OCI-LY7 (cell line): ENCODE results near the gene CHRNB2. TPM values are rescaled to one million over a fixed set of nuclear protein-coding genes. Genes with fewer than 3 reads are reported as not detected.
"Not testable (repeated sequence)": the region's sequence is repeated elsewhere in the genome, so short reads cannot be mapped to it uniquely, and the experiment has no call there.

Experiments
- BruUV-seq: library from RNA; stranded (reverse); fragments of 400-500 nt; replicated peaks from 2 replicates; lab custom pipeline; 2021; lab: Mats Ljungman, UMichigan
- CTCF ChIA-PET: fragments of 300-600 bp; sonication (Branson Sonifier 250); formaldehyde crosslinking; loops from one replicate; lab custom pipeline; 2022; ENCODE audit warnings: antibody characterized with exemption; ENCODE audit not compliant: unreplicated experiment; lab: Charles Lee
- POLR2A ChIA-PET: fragments of 300-600 bp; sonication (Branson Sonifier 250); formaldehyde crosslinking; loops from one replicate; lab custom pipeline; 2022; ENCODE audit warnings: antibody characterized with exemption; lab: Charles Lee
- DNase-seq: peaks from one replicate; pipeline ENCODE4 v3.0.0-alpha.2; 2015; ENCODE audit warnings: low spot score
- H2AFZ ChIP-seq: fragments of 200-600 bp; sonication (generic), shearing (Covaris generic); 2 replicates; pipeline ENCODE4 v1.6.1; 2014; ENCODE audit warnings: mild to moderate bottlenecking, antibody characterized with exemption, low read length, moderate library complexity
- H3K27ac ChIP-seq: fragments of 200-600 bp; sonication (generic); 2 replicates; pipeline ENCODE4 v1.5.1; 2014; ENCODE audit warnings: mixed run types, low read depth, mild to moderate bottlenecking, moderate library complexity, low read length, inconsistent platforms; ENCODE audit not compliant: poor library complexity, severe bottlenecking
- H3K36me3 ChIP-seq: fragments of 200-600 bp; sonication (generic); 2 replicates; pipeline ENCODE4 v1.6.1; 2014; ENCODE audit warnings: mild to moderate bottlenecking, antibody characterized with exemption, low read length, moderate library complexity, mixed read lengths; ENCODE audit not compliant: insufficient read depth
- H3K4me1 ChIP-seq: fragments of 200-600 bp; sonication (generic); 2 replicates; pipeline ENCODE4 v1.5.1; 2014; ENCODE audit warnings: mild to moderate bottlenecking, low read length; ENCODE audit not compliant: insufficient read depth, poor library complexity, severe bottlenecking
- H3K4me2 ChIP-seq: fragments of 200-600 bp; sonication (generic); 2 replicates; pipeline ENCODE4 v1.6.1; 2014; ENCODE audit warnings: mild to moderate bottlenecking, low read length
- H3K4me3 ChIP-seq: fragments of 200-600 bp; sonication (generic); 2 replicates; pipeline ENCODE4 v1.5.1; 2014; ENCODE audit warnings: mild to moderate bottlenecking, low read depth, low read length; ENCODE audit not compliant: poor library complexity, severe bottlenecking
- H3K79me2 ChIP-seq: fragments of 200-600 bp; sonication (generic); 2 replicates; pipeline ENCODE4 v1.6.1; 2016; ENCODE audit warnings: low read depth, mild to moderate bottlenecking, low read length, moderate library complexity, mixed read lengths; ENCODE audit not compliant: insufficient read depth
- H3K9me2 ChIP-seq: fragments of 200-600 bp; sonication (generic); 2 replicates; pipeline ENCODE4 v1.6.1; 2016; ENCODE audit warnings: mild to moderate bottlenecking, low read length, mixed read lengths; ENCODE audit not compliant: insufficient read depth
- H3K9me3 ChIP-seq: fragments of 200-600 bp; sonication (generic); 2 replicates; pipeline ENCODE4 v1.6.1; 2014; ENCODE audit warnings: mild to moderate bottlenecking, mixed run types, low read length, mixed read lengths
- H4K20me1 ChIP-seq: fragments of 200-600 bp; sonication (generic); 2 replicates; pipeline ENCODE4 v1.6.1; 2014; ENCODE audit warnings: mild to moderate bottlenecking, antibody characterized with exemption, low read length, moderate library complexity, mixed read lengths; ENCODE audit not compliant: insufficient read depth
- CTCF ChIP-seq: fragments of 200-600 bp; sonication (generic); conservative IDR thresholded peaks from 2 replicates; pipeline ENCODE4 v1.5.1; 2014; ENCODE audit warnings: mild to moderate bottlenecking, antibody characterized with exemption, low read length, moderate library complexity, mixed read lengths
- EZH2phosphoT487 ChIP-seq: fragments of 200-600 bp; sonication (generic); IDR thresholded peaks from 2 replicates; pipeline ENCODE4 v1.6.1; 2018; ENCODE audit warnings: low read depth, borderline replicate concordance, mild to moderate bottlenecking, mixed run types, antibody characterized with exemption, low read length, moderate library complexity, mixed read lengths
- intact Hi-C: fragments of 100-400 bp; cut with micrococcal nuclease; formaldehyde crosslinking; loops from one replicate; pipeline ENCODE4 v1.10.0; 2022; ENCODE audit not compliant: unreplicated experiment
- total RNA-seq, 2 experiments: library from RNA; depleted of rRNA in 1 of 2; stranded (reverse); fragments of >200 nt in 1 of 2; shearing (Covaris generic) in 1 of 2; gene quantifications; 2 replicates each; pipeline ENCODE4 v1.2.3, GENCODE V29; 2014 to 2022

The CHRNB2 gene
- total RNA-seq, 2 experiments from 2014 or later: 0.13 to 0.42 TPM

DNA sequence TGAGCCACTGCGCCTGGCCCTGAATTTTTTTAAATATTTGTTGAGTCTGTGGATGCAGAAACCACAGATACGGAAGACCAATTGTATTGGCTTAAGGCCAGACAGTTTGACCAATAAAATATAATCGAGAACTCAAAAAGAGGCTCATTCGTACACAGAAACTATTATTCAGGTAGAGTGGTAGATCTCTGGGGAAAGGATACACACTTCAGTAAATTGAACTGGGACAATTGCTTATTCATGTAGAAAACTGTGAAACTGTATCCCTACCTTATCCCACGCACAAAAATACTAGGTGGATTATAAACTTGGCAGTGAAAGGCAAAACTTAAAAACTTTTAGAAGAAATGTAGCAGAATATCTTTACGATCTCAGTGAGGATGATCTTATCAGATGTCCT lies 40.4 kb upstream of the CHRNB2 start:
- TF ChIP-seq CTCF: no peak
- TF ChIP-seq EZH2phosphoT487: no peak
- BruUV-seq: no TSS peak
- H3K9me3 ChIP-seq: no peaks in the 10 kb centered on the region

DNA sequence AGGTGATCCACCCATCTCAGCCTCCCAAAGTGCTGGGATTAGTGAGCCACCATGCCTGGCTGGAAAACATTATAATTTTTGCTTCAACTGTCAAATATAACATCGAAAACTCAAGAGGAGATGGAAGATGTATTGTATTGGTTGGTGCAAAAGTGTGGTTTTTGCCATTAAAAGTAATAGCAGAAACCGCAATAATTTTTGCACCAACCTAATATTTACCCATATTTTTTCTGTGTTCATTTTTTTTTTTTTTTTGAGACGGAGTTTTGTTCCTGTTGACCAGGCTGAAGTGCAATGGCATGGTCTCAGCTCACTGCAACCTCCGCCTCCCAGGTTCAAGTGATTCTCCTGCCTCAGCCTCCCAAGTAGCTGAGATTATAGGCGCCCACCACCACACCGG lies 38.3 kb upstream of the CHRNB2 start:
- no peaks in the 10 kb centered on the region for H3K9me2 ChIP-seq
- intact Hi-C loops: no loop called here
- ChIA-PET CTCF (no interaction called here), POLR2A (no interaction called here)
- H3K4me1 ChIP-seq: no peaks in the 10 kb centered on the region
- no peak overlapping the region for H3K4me2 ChIP-seq
- no peak overlapping the region for H3K4me3 ChIP-seq
- TF ChIP-seq CTCF: no peak
- TF ChIP-seq EZH2phosphoT487: no peak
- DNase-seq: no peak
- H3K27ac ChIP-seq: no peak overlapping the region
- no peaks in the 10 kb centered on the region for H4K20me1 ChIP-seq
- H2AFZ ChIP-seq: no peak overlapping the region
- BruUV-seq: no TSS peak
- no peaks in the 10 kb centered on the region for H3K36me3 ChIP-seq
- no peaks in the 10 kb centered on the region for H3K79me2 ChIP-seq
- H3K9me3 ChIP-seq: no peaks in the 10 kb centered on the region

More for the DNA sequence above, 40.4 kb upstream of the CHRNB2 start:
- Histone ChIP-seq H3K4me1 (no peaks in the 10 kb centered on the region), H3K4me2 (no peak overlapping the region), H2AFZ (no peak overlapping the region), H3K36me3 (no peaks in the 10 kb centered on the region), H3K9me2 (no peaks in the 10 kb centered on the region), H3K79me2 (no peaks in the 10 kb centered on the region), H3K27ac (no peak overlapping the region), H3K4me3 (no peak overlapping the region), H4K20me1 (no peaks in the 10 kb centered on the region)
- DNase-seq: no peak
- ChIA-PET POLR2A (no interaction called here), CTCF (no interaction called here)
- intact Hi-C loops: no loop called here

- DNase-seq, CTCF ChIA-PET, H4K20me1 ChIP-seq, H3K36me3 ChIP-seq, H3K79me2 ChIP-seq, H3K4me1 ChIP-seq, H3K9me3 ChIP-seq, BruUV-seq, POLR2A ChIA-PET, H3K27ac ChIP-seq, H3K4me3 ChIP-seq, H3K9me2 ChIP-seq, H3K4me2 ChIP-seq, intact Hi-C loops, H2AFZ ChIP-seq: not testable (repeated sequence)
Observed at GRCh38 chr1:154531950-154532349, 35.6 kb upstream of the CHRNB2 start.
